HEK293 (cell line): ENCODE results near the gene PLEKHG2.

Source experiments
- CTCF ChIA-PET: fragments of 350-600 bp; formaldehyde crosslinking; extraction: SDS; loops from one replicate; lab custom pipeline; 2021; ENCODE audit warnings: antibody characterized with exemption; lab: Yijun Ruan, JAX
- POLR2A ChIA-PET: fragments of 300-600 bp; formaldehyde crosslinking; extraction: SDS; loops from one replicate; lab custom pipeline; 2020; ENCODE audit warnings: antibody characterized with exemption, inconsistent platforms; lab: Yijun Ruan, JAX
- H3K27ac ChIP-seq: fragments of 200-500 bp; sonication (Bioruptor generic); 2 replicates; pipeline ENCODE4 v1.5.1; 2014; ENCODE audit warnings: low read depth, low read length, control low read depth, inconsistent platforms; ENCODE audit errors: extremely low read depth
- H3K36me3 ChIP-seq, 2 experiments: fragments of 200-500 bp in 1 of 2; sonication (Bioruptor generic) in 1 of 2; 1 replicate in 1 of 2; 2 replicates in 1 of 2; pipeline ENCODE4 v1.5.1; 2014 to 2017; ENCODE audit warnings: inconsistent platforms in 2 of 2, low read length in 2 of 2; ENCODE audit not compliant: control insufficient read depth in 2 of 2, insufficient read depth in 1 of 2
- H3K4me1 ChIP-seq: fragments of 200-500 bp; sonication (Bioruptor generic); 2 replicates; pipeline ENCODE4 v1.5.1; 2014; ENCODE audit warnings: mild to moderate bottlenecking, low read length, inconsistent platforms; ENCODE audit not compliant: control insufficient read depth, insufficient read depth
- H3K4me3 ChIP-seq: 2 replicates; pipeline ENCODE4 v1.5.1; 2011; ENCODE audit warnings: low read depth, mild to moderate bottlenecking, control low read depth, low read length, moderate library complexity
- H3K9me3 ChIP-seq: fragments of 200-500 bp; sonication (Bioruptor generic); 2 replicates; pipeline ENCODE4 v1.5.1; 2014; ENCODE audit warnings: low read depth, low read length, inconsistent platforms; ENCODE audit not compliant: control insufficient read depth, insufficient read depth
- FEZF1 ChIP-seq: fragments of 450-650 bp; formaldehyde crosslinking; IDR thresholded peaks from 2 replicates; pipeline ENCODE4 v1.5.1; 2016; ENCODE audit warnings: missing biosample characterization, missing genetic modification characterization
- HOXD13 ChIP-seq: sonication (generic); formaldehyde crosslinking; IDR thresholded peaks from 2 replicates; pipeline ENCODE4 v1.8.0; 2022; ENCODE audit warnings: missing genetic modification reagents, borderline replicate concordance
- MEIS1 ChIP-seq: sonication (generic); formaldehyde crosslinking; IDR thresholded peaks from 2 replicates; pipeline ENCODE4 v1.8.1; 2022; ENCODE audit warnings: missing genetic modification reagents, mild to moderate bottlenecking, borderline replicate concordance
- PBX3 ChIP-seq: sonication (generic); formaldehyde crosslinking; IDR thresholded peaks from 2 replicates; pipeline ENCODE4 v1.8.1; 2022; ENCODE audit warnings: mild to moderate bottlenecking, moderate library complexity, missing genetic modification reagents
- SP7 ChIP-seq: fragments of 450-650 bp; formaldehyde crosslinking; IDR thresholded peaks from 2 replicates; pipeline ENCODE4 v1.5.1; 2016; ENCODE audit warnings: missing biosample characterization, missing genetic modification characterization
- YY2 ChIP-seq: fragments of 450-650 bp; formaldehyde crosslinking; IDR thresholded peaks from 2 replicates; pipeline ENCODE4 v1.5.1; 2016; ENCODE audit warnings: missing biosample characterization, missing genetic modification characterization
- ZBTB11 ChIP-seq: fragments of 450-650 bp; formaldehyde crosslinking; conservative IDR thresholded peaks from 2 replicates; pipeline ENCODE4 v1.5.1; 2016; ENCODE audit warnings: low read depth, missing biosample characterization, missing genetic modification characterization
- ZBTB17 ChIP-seq: fragments of 450-650 bp; formaldehyde crosslinking; IDR thresholded peaks from 2 replicates; pipeline ENCODE4 v1.5.1; 2016; ENCODE audit warnings: missing biosample characterization, missing genetic modification characterization
- ZBTB8A ChIP-seq: fragments of 450-650 bp; formaldehyde crosslinking; IDR thresholded peaks from 2 replicates; pipeline ENCODE4 v1.5.1; 2016; ENCODE audit warnings: missing biosample characterization, missing genetic modification characterization
- ZNF114 ChIP-seq: fragments of 450-650 bp; formaldehyde crosslinking; IDR thresholded peaks from 2 replicates; pipeline ENCODE4 v1.5.0; 2017; ENCODE audit warnings: missing biosample characterization, missing genetic modification characterization
- ZNF214 ChIP-seq: fragments of 450-650 bp; formaldehyde crosslinking; IDR thresholded peaks from 2 replicates; pipeline ENCODE4 v1.5.1; 2017; ENCODE audit warnings: missing biosample characterization, mild to moderate bottlenecking, missing genetic modification characterization, borderline replicate concordance
- ZNF24 ChIP-seq: fragments of 450-650 bp; formaldehyde crosslinking; IDR thresholded peaks from 2 replicates; pipeline ENCODE4 v1.5.1; 2016; ENCODE audit warnings: missing biosample characterization, missing genetic modification characterization
- ZNF391 ChIP-seq: fragments of 450-650 bp; formaldehyde crosslinking; IDR thresholded peaks from 2 replicates; pipeline ENCODE4 v1.5.1; 2016; ENCODE audit warnings: low read depth, missing biosample characterization, missing genetic modification characterization, borderline replicate concordance
- ZNF48 ChIP-seq: fragments of 450-650 bp; formaldehyde crosslinking; IDR thresholded peaks from 2 replicates; pipeline ENCODE4 v1.5.1; 2016; ENCODE audit warnings: missing biosample characterization, missing genetic modification characterization
- ZNF555 ChIP-seq: fragments of 450-650 bp; formaldehyde crosslinking; conservative IDR thresholded peaks from 2 replicates; pipeline ENCODE4 v1.5.1; 2017; ENCODE audit warnings: missing biosample characterization, mild to moderate bottlenecking, missing genetic modification characterization, inconsistent platforms
- ZNF585B ChIP-seq: fragments of 450-650 bp; formaldehyde crosslinking; IDR thresholded peaks from 2 replicates; pipeline ENCODE4 v1.5.1; 2016; ENCODE audit warnings: missing biosample characterization, missing genetic modification characterization
- ZNF600 ChIP-seq: fragments of 450-650 bp; formaldehyde crosslinking; IDR thresholded peaks from 2 replicates; pipeline ENCODE4 v1.5.1; 2016; ENCODE audit warnings: missing biosample characterization, missing genetic modification characterization
- ZNF610 ChIP-seq: fragments of 450-650 bp; formaldehyde crosslinking; IDR thresholded peaks from 2 replicates; pipeline ENCODE4 v1.5.1; 2016; ENCODE audit warnings: missing biosample characterization, missing genetic modification characterization, borderline replicate concordance
- ZNF626 ChIP-seq: fragments of 450-650 bp; sonication (Bioruptor Pico); formaldehyde crosslinking; IDR thresholded peaks from 2 replicates; pipeline ENCODE4 v1.5.1; 2018; ENCODE audit warnings: missing biosample characterization, missing genetic modification characterization, inconsistent platforms
- ZNF670 ChIP-seq: fragments of 450-650 bp; formaldehyde crosslinking; IDR thresholded peaks from 2 replicates; pipeline ENCODE4 v1.5.1; 2016; ENCODE audit warnings: missing biosample characterization, missing genetic modification characterization, low read depth
- ZNF701 ChIP-seq: fragments of 450-650 bp; formaldehyde crosslinking; IDR thresholded peaks from 2 replicates; pipeline ENCODE4 v1.5.1; 2016; ENCODE audit warnings: missing biosample characterization, missing genetic modification characterization
- ZNF768 ChIP-seq: fragments of 450-650 bp; formaldehyde crosslinking; IDR thresholded peaks from 2 replicates; pipeline ENCODE4 v1.5.1; 2018; ENCODE audit warnings: missing biosample characterization, mild to moderate bottlenecking, missing genetic modification characterization
- ZNF785 ChIP-seq: fragments of 450-650 bp; formaldehyde crosslinking; IDR thresholded peaks from 2 replicates; pipeline ENCODE4 v1.5.1; 2016; ENCODE audit warnings: missing biosample characterization, missing genetic modification characterization
- ZSCAN23 ChIP-seq: fragments of 450-650 bp; formaldehyde crosslinking; IDR thresholded peaks from 2 replicates; pipeline ENCODE4 v1.5.1; 2016; ENCODE audit warnings: missing biosample characterization, missing genetic modification characterization
- ZSCAN30 ChIP-seq: fragments of 450-650 bp; IDR thresholded peaks from 2 replicates; pipeline ENCODE4 v1.5.1; 2018; ENCODE audit warnings: missing biosample characterization, mild to moderate bottlenecking, missing genetic modification characterization, moderate library complexity
- ZSCAN4 ChIP-seq: fragments of 450-650 bp; formaldehyde crosslinking; IDR thresholded peaks from 2 replicates; pipeline ENCODE4 v1.5.1; 2017; ENCODE audit warnings: missing biosample characterization, missing genetic modification characterization
- ZXDB ChIP-seq: fragments of 450-650 bp; formaldehyde crosslinking; IDR thresholded peaks from 2 replicates; pipeline ENCODE4 v1.5.1; 2016; ENCODE audit warnings: missing biosample characterization, missing genetic modification characterization
- TF ChIP-seq, protein P1 (sequence below): fragments of 450-650 bp; formaldehyde crosslinking; IDR thresholded peaks from 2 replicates; pipeline ENCODE4 v1.5.1; 2016; ENCODE audit warnings: missing biosample characterization, missing genetic modification characterization

The PLEKHG2 gene

DNA sequence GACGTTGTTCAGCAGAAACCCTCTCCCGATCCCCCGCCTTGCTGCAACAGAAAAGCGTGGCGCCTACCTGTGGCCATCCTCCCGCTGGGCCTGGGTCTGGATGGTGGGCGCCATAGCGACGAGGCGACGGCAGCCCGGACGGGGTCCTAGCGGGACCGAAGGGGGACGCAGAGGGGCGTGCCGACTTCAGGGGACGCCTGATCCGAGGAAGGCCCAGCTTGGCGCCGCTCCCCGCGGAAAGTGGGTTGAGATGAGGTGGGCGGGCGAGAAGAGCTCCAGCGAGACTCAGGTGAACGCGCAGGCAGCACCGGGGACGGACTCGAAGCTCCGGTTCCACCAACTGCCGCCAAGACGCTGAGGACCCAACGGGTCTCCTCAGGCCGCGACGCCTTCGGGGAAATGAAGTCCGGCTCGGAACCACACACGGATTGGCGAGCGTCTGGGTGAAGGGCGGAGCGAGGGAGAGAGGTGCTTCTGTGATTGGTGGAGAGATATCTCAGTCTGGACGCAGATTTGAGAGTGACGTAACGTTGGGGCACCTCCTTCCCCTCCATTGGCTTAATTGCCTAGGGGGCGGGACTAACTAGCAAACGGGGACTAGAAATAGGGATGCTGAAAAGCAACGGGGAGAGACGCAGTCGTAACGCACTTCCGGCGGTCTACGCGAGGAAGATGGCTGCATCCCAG lies 21.6 kb upstream of the PLEKHG2 start, which contains the start of the genes MED29 and PAF1 (continued):
- TF ChIP-seq ZNF24 (tag by site-specific recombination) (peak; percentile 92), ZNF768 (tag by site-specific recombination) (no peak; the same call in 1 of the 2 replicates), YY2 (tag by site-specific recombination) (peak; percentile 100), ZNF785 (tag by site-specific recombination) (peak; percentile 95)
- TF ChIP-seq, protein P1, sequence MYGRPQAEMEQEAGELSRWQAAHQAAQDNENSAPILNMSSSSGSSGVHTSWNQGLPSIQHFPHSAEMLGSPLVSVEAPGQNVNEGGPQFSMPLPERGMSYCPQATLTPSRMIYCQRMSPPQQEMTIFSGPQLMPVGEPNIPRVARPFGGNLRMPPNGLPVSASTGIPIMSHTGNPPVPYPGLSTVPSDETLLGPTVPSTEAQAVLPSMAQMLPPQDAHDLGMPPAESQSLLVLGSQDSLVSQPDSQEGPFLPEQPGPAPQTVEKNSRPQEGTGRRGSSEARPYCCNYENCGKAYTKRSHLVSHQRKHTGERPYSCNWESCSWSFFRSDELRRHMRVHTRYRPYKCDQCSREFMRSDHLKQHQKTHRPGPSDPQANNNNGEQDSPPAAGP (tag by site-specific recombination), result peak; percentile 97

DNA sequence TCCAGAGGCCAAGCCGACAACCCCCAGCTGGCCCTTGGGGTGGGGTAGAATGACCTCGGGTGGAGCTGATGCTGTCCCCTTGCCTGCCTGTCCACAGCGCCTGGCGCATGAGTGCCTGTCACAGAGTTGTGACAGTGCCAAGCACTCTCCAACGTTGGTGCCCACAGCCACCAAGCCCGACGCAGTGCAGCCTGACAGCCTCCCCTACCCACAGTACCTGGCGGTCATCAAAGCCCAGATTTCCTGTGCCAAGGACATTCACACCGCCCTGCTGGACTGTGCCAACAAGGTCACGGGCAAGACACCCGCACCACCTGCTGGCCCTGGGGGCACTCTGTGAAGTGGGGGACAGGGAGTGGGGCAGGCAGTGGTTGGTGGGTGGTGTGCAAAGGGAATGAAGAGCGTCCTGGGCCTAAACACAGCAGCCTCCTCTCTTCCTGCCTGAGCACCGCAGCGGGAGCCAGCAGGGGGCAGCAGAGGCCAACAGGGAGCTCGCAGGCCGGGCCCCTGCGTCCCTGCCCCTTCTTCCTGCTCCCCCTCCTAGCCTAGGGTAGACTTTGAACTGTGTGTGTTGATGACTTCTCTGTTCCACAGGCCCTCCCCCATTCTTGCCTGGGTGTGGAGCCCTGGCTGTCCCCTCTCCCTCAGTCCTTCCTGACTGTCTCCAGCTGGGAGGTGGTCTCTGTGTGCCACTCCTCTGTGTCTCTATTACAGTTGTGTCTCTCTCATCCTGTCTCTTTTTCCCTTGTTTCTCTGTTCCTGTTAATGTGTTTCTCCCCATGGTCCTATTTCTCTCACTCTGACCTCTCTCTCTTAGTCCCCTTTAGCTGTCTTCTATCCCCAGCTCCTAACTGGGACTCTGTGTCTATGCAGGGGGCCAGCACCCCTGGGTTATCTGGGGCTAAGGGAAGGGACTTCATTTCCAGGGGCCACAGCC lies 14.8 kb upstream of the PLEKHG2 start:
- POLR2A ChIA-PET, result interaction anchor here (0.6 to 5.7 kb wide), 14 partner anchors 10 to 115 kb away, joined by 3 to 56 read pairs (median 4); partner anchors contain the start of genes PLEKHG2, RPS16, SAMD4B and SUPT5H
- peaks cover 33 to 44% of the 10 kb centered on the region in 2 experiments for H3K36me3 ChIP-seq
- H3K4me1 ChIP-seq, result peaks cover 10% of the 10 kb centered on the region
- peak overlapping the region; percentile 3; the same call in 1 of the 2 replicates for H3K27ac ChIP-seq
- CTCF ChIA-PET, result interaction anchor here (0.6 to 5.1 kb wide), 56 partner anchors 9 to 995 kb away, joined by 3 to 144 read pairs (median 4); partner anchors contain the start of genes DLL3, EID2B, FAM98C and PLEKHG2
- no peaks in the 10 kb centered on the region for H3K9me3 ChIP-seq
- H3K4me3 ChIP-seq, result no peak overlapping the region
- no peak for TF ChIP-seq ZNF585B (tag by site-specific recombination)
- TF ChIP-seq FEZF1 (tag by site-specific recombination), result no peak
- TF ChIP-seq ZNF670 (tag by site-specific recombination), result no peak
- no peak; the same call in 1 of the 2 replicates for TF ChIP-seq ZBTB11 (tag by site-specific recombination)
- no peak for TF ChIP-seq ZNF701 (tag by site-specific recombination)
- TF ChIP-seq ZNF610 (tag by site-specific recombination), result peak; percentile 98
- no peak for TF ChIP-seq ZNF48 (tag by site-specific recombination)
- peak; percentile 95 for TF ChIP-seq ZNF600 (tag by site-specific recombination)
- TF ChIP-seq PBX3 (CRISPR knock-in tag), result no peak
- peak; percentile 34; the same call in 1 of the 2 replicates for TF ChIP-seq ZBTB8A (tag by site-specific recombination)
- peak; percentile 87 for TF ChIP-seq ZBTB17 (tag by site-specific recombination)
- TF ChIP-seq ZNF214 (tag by site-specific recombination), result no peak
- peak; percentile 85 for TF ChIP-seq SP7 (tag by site-specific recombination)
- TF ChIP-seq ZXDB (tag by site-specific recombination), result peak; percentile 98
- TF ChIP-seq ZNF114 (tag by site-specific recombination), result no peak
- no peak for TF ChIP-seq MEIS1 (CRISPR knock-in tag)
- peak; percentile 88; the same call in 1 of the 2 replicates for TF ChIP-seq ZNF391 (tag by site-specific recombination)
- no peak for TF ChIP-seq ZNF555
- no peak for TF ChIP-seq ZSCAN23 (tag by site-specific recombination)
- peak; percentile 97 for TF ChIP-seq ZSCAN30 (tag by site-specific recombination)
- no peak for TF ChIP-seq HOXD13 (CRISPR knock-in tag)
- TF ChIP-seq ZNF626 (tag by site-specific recombination), result no peak
- TF ChIP-seq ZSCAN4 (tag by site-specific recombination), result peak; percentile 57
